Bronchial smooth muscle cell (primary cell): Measurements from ENCODE around the gene PLA2G4C. TPM values are rescaled to one million over a fixed set of nuclear protein-coding genes. Genes with fewer than 3 reads are reported as not detected.

Experiments
- total RNA-seq: library from RNA; depleted of rRNA; stranded (reverse); fragments of >200 nt; gene quantifications from 2 replicates; pipeline ENCODE4 v1.2.1, GENCODE V29; 2014

The PLA2G4C gene
- 3.0 and 31.0 TPM in 2 replicates for total RNA-seq

GRCh38 chr19:48110350-48110966 is at the start of gene PLA2G4C:
Gene PLA2G4C (minus strand): TSS chr19:48110817. CDS start chr19:48106529, 4,288 bp downstream.

GRCh38 chr19:48043675-48044258 is 66.8 kb downstream of the PLA2G4C start, which contains the start of gene CABP5:
Gene CABP5 (minus strand): TSS chr19:48044079. CDS start chr19:48043922, 157 bp downstream.

Other genes with a start within 250 kb of the PLA2G4C start
- not detected in 2 replicates for gene SULT2A1, start 224.5 kb downstream of the PLA2G4C start, total RNA-seq
- not detected in 2 replicates for gene BSPH1, start 118.6 kb downstream of the PLA2G4C start, total RNA-seq
- gene ELSPBP1, start 116.2 kb downstream of the PLA2G4C start, total RNA-seq, result not detected in 2 replicates
- gene CABP5, start 66.7 kb downstream of the PLA2G4C start, total RNA-seq, result not detected in 2 replicates
- gene LIG1, start 59.5 kb upstream of the PLA2G4C start, total RNA-seq, result 11.8 and 14.5 TPM in 2 replicates
- 2.2 and 2.5 TPM in 2 replicates for gene ZSWIM9, start 59.9 kb upstream of the PLA2G4C start, total RNA-seq
- gene CARD8, start 145.1 kb upstream of the PLA2G4C start, total RNA-seq, result 12.5 and 14.2 TPM in 2 replicates
- gene ZNF114, start 159.3 kb upstream of the PLA2G4C start, total RNA-seq, result 0.26 TPM in 1 of 2 replicates, not detected in the other
- 509 and 704 TPM in 2 replicates for gene EMP3, start 214.7 kb upstream of the PLA2G4C start, total RNA-seq